Prostate gland (tissue), 2 donors: ENCODE results near the gene MOB3C.

ENCODE experiments used
- CTCF ChIP-seq, 4 experiments: fragments of 200-600 bp in 2 of 4; fragments of 450-650 bp in 2 of 4; sonication (generic) in 2 of 4; IDR thresholded peaks; 1 replicate in 3 of 4; 2 replicates in 1 of 4; pipeline ENCODE4 v1.5.1; 2016 to 2019; ENCODE audit warnings: antibody characterized with exemption in 4 of 4, mild to moderate bottlenecking in 2 of 4, moderate library complexity in 2 of 4
- POLR2A ChIP-seq: fragments of 450-650 bp; IDR thresholded peaks from one replicate; pipeline ENCODE4 v1.6.1; 2016; ENCODE audit warnings: antibody characterized with exemption, mild to moderate bottlenecking
- POLR2AphosphoS5 ChIP-seq: sonication (generic); formaldehyde crosslinking; IDR thresholded peaks from one replicate; pipeline ENCODE4 v1.6.1; 2017; ENCODE audit warnings: antibody characterized with exemption

GRCh38 chr1:46614604-46614984 lies 2.0 kb downstream of the MOB3C start:
- TF ChIP-seq POLR2AphosphoS5 (no peak), CTCF (IDR thresholded peaks at IDR 0.05) (no peak), POLR2A (no peak)
